H1 (cell line): ENCODE data around the gene CDK5R1. TPM values are rescaled to one million over a fixed set of nuclear protein-coding genes. Genes with fewer than 3 reads are reported as not detected.

Experiments used
- CTCF ChIA-PET: fragments of 300-600 bp; sonication (Branson Sonifier 250); formaldehyde crosslinking; loops from one replicate; lab custom pipeline; 2021; ENCODE audit not compliant: partially characterized antibody; lab: Charles Lee
- POLR2A ChIA-PET: fragments of 300-600 bp; sonication (Branson Sonifier 250); formaldehyde crosslinking; loops from one replicate; lab custom pipeline; 2021; ENCODE audit warnings: inconsistent platforms; ENCODE audit not compliant: partially characterized antibody; lab: Charles Lee
- DNase-seq, 2 experiments: peaks; one replicate each; pipeline versions ENCODE4 v3.0.0 to v3.0.0-alpha.2; 2010 to 2022; ENCODE audit warnings: low spot score in 2 of 2, low read depth in 1 of 2, mixed read lengths in 1 of 2
- FAIRE-seq: peaks from 2 replicates; lab custom pipeline; 2011; peaks lifted over from hg19 to GRCh38; lab: Jason Lieb, UNC
- H2AFZ ChIP-seq: 2 replicates; pipeline ENCODE4 v1.8.1; 2012; ENCODE audit warnings: low read length, inconsistent platforms
- H2AK5ac ChIP-seq: 2 replicates; pipeline ENCODE4 v1.6.1; 2013; ENCODE audit warnings: low read depth, low read length
- H2BK120ac ChIP-seq: replicated peaks from 2 replicates; pipeline ENCODE3; 2013; ENCODE audit warnings: low read depth, low read length, inconsistent platforms
- H2BK12ac ChIP-seq: 2 replicates; pipeline ENCODE4 v1.6.1; 2013; ENCODE audit warnings: low read depth, low read length
- H2BK15ac ChIP-seq: 2 replicates; pipeline ENCODE4 v1.6.1; 2013; ENCODE audit warnings: low read length
- H2BK20ac ChIP-seq: 2 replicates; pipeline ENCODE4 v1.6.1; 2013; ENCODE audit warnings: low read length
- H2BK5ac ChIP-seq: 2 replicates; pipeline ENCODE4 v1.6.1; 2013; ENCODE audit warnings: low read depth, low read length
- H3K14ac ChIP-seq: 2 replicates; pipeline ENCODE4 v1.6.1; 2013; ENCODE audit warnings: inconsistent platforms; ENCODE audit not compliant: insufficient read length
- H3K18ac ChIP-seq: 2 replicates; pipeline ENCODE4 v1.6.1; 2013; ENCODE audit warnings: low read length; ENCODE audit errors: extremely low read depth
- H3K23ac ChIP-seq: 2 replicates; pipeline ENCODE4 v1.6.1; 2013; ENCODE audit warnings: inconsistent platforms; ENCODE audit not compliant: insufficient read length
- H3K23me2 ChIP-seq: 2 replicates; pipeline ENCODE4 v1.6.1; 2013; ENCODE audit warnings: low read depth, low read length
- H3K27ac ChIP-seq: 2 replicates; pipeline ENCODE4 v1.6.1; 2011; ENCODE audit warnings: low read depth, low read length, inconsistent platforms
- H3K27me3 ChIP-seq, 4 experiments: replicated peaks in 1 of 4; 1 replicate in 1 of 4; 2 replicates in 3 of 4; pipeline versions ENCODE4 v1.6.1 to v1.8.1; 2011 to 2013; ENCODE audit warnings: low read length in 3 of 4, mild to moderate bottlenecking in 3 of 4, inconsistent platforms in 2 of 4, mixed read lengths in 2 of 4, moderate library complexity in 1 of 4; ENCODE audit not compliant: control insufficient read depth in 3 of 4, insufficient read depth in 3 of 4; ENCODE audit errors: extremely low read depth in 1 of 4
- H3K36me3 ChIP-seq, 4 experiments: 2 replicates each; pipeline versions ENCODE4 v1.6.1 to v1.8.1; 2011 to 2013; ENCODE audit warnings: mild to moderate bottlenecking in 4 of 4, low read length in 3 of 4, moderate library complexity in 2 of 4, control low read depth in 1 of 4, inconsistent platforms in 1 of 4; ENCODE audit not compliant: insufficient read depth in 4 of 4, control insufficient read depth in 2 of 4
- H3K4ac ChIP-seq: replicated peaks from 2 replicates; pipeline ENCODE3; 2013; ENCODE audit warnings: low read length, low read depth, mixed read lengths, inconsistent platforms; ENCODE audit not compliant: insufficient read length
- H3K4me1 ChIP-seq, 4 experiments: replicated peaks in 1 of 4; 1 replicate in 1 of 4; 2 replicates in 3 of 4; pipeline versions ENCODE4 v1.6.1 to v1.8.1; 2011 to 2013; ENCODE audit warnings: low read length in 3 of 4, inconsistent platforms in 2 of 4, mixed read lengths in 1 of 4; ENCODE audit not compliant: insufficient read depth in 4 of 4, control insufficient read depth in 3 of 4
- H3K4me2 ChIP-seq, 2 experiments: 2 replicates each; pipeline versions ENCODE4 v1.6.1 to v1.8.1; 2011 to 2013; ENCODE audit warnings: low read depth in 2 of 2, low read length in 2 of 2, control low read depth in 1 of 2, inconsistent platforms in 1 of 2, mild to moderate bottlenecking in 1 of 2; ENCODE audit not compliant: insufficient read depth in 1 of 2
- H3K4me3 ChIP-seq, 4 experiments: fragments of 200-600, 300-600 bp in 1 of 4; sonication (generic), shearing (Covaris generic), sonication (Bioruptor Twin) in 1 of 4; 2 replicates each; pipeline versions ENCODE4 v1.5.1 to v1.8.1; 2011 to 2016; ENCODE audit warnings: low read length in 4 of 4, low read depth in 3 of 4, control low read depth in 2 of 4, inconsistent platforms in 2 of 4, mild to moderate bottlenecking in 2 of 4, mixed read lengths in 1 of 4, moderate library complexity in 1 of 4; ENCODE audit not compliant: insufficient read depth in 2 of 4; ENCODE audit errors: extremely low read depth in 1 of 4
- H3K56ac ChIP-seq: replicated peaks from 2 replicates; pipeline ENCODE3; 2013; ENCODE audit warnings: low read depth, mild to moderate bottlenecking, mixed read lengths, low read length, inconsistent platforms; ENCODE audit not compliant: insufficient read length
- H3K79me1 ChIP-seq: 2 replicates; pipeline ENCODE4 v1.6.1; 2013; ENCODE audit warnings: low read depth, low read length, control low read depth
- H3K79me2 ChIP-seq, 2 experiments: 2 replicates each; pipeline versions ENCODE4 v1.6.1 to v1.8.1; 2012 to 2013; ENCODE audit warnings: low read length in 2 of 2, mild to moderate bottlenecking in 2 of 2, inconsistent platforms in 1 of 2; ENCODE audit not compliant: insufficient read depth in 2 of 2, control insufficient read depth in 1 of 2
- H3K9ac ChIP-seq, 4 experiments: replicated peaks in 1 of 4; 1 replicate in 1 of 4; 2 replicates in 3 of 4; pipeline versions ENCODE4 v1.6.1 to v1.8.1; 2011 to 2013; ENCODE audit warnings: low read depth in 3 of 4, low read length in 3 of 4, control low read depth in 2 of 4, mild to moderate bottlenecking in 2 of 4, moderate library complexity in 2 of 4, inconsistent platforms in 1 of 4; ENCODE audit errors: extremely low read depth in 1 of 4
- H3K9me3 ChIP-seq, 2 experiments: 2 replicates each; pipeline versions ENCODE4 v1.6.1 to v1.8.1; 2012 to 2013; ENCODE audit warnings: mild to moderate bottlenecking in 2 of 2, moderate library complexity in 2 of 2, control low read depth in 1 of 2, inconsistent platforms in 1 of 2, low read depth in 1 of 2, low read length in 1 of 2, mixed read lengths in 1 of 2; ENCODE audit not compliant: insufficient read depth in 2 of 2
- H4K20me1 ChIP-seq, 2 experiments: replicated peaks in 1 of 2; 2 replicates each; pipeline versions ENCODE3 to v1.8.1; 2011 to 2013; ENCODE audit warnings: inconsistent platforms in 2 of 2, low read length in 2 of 2, mild to moderate bottlenecking in 1 of 2; ENCODE audit not compliant: insufficient read depth in 2 of 2, control insufficient read depth in 1 of 2
- H4K5ac ChIP-seq: 2 replicates; pipeline ENCODE4 v1.6.1; 2013; ENCODE audit warnings: low read length, low read depth, mixed read lengths, inconsistent platforms; ENCODE audit not compliant: insufficient read length
- H4K8ac ChIP-seq: 2 replicates; pipeline ENCODE4 v1.8.0; 2013; ENCODE audit warnings: mild to moderate bottlenecking, moderate library complexity, low read length, inconsistent platforms; ENCODE audit not compliant: insufficient read depth; ENCODE audit errors: extremely low read depth
- H4K91ac ChIP-seq: replicated peaks from 2 replicates; pipeline ENCODE3; 2013; ENCODE audit warnings: low read length, mixed read lengths, inconsistent platforms; ENCODE audit not compliant: insufficient read length
- ASH2L ChIP-seq: fragments of 200-600, 300-600 bp; sonication (generic); IDR thresholded peaks from one replicate; pipeline ENCODE4 v1.7.1; 2017; ENCODE audit warnings: low read length
- BACH1 ChIP-seq: IDR thresholded peaks from 2 replicates; pipeline ENCODE4 v1.6.1; 2012; ENCODE audit warnings: low read length, improper control_type of control experiment
- CHD2 ChIP-seq: IDR thresholded peaks from 2 replicates; pipeline ENCODE4 v1.6.1; 2012; ENCODE audit warnings: low read length, improper control_type of control experiment
- EP300 ChIP-seq, 2 experiments: IDR thresholded peaks; 1 replicate in 1 of 2; 2 replicates in 1 of 2; pipeline ENCODE4 v1.6.1; 2011 to 2012; ENCODE audit warnings: low read depth in 2 of 2, low read length in 2 of 2, mild to moderate bottlenecking in 2 of 2, borderline replicate concordance in 1 of 2, inconsistent platforms in 1 of 2, moderate library complexity in 1 of 2
- EZH2 ChIP-seq: fragments of 200-600 bp; sonication (generic); IDR thresholded peaks from 2 replicates; pipeline ENCODE4 v1.7.1; 2012; ENCODE audit warnings: low read depth, mild to moderate bottlenecking, moderate library complexity, low read length, inconsistent platforms; ENCODE audit not compliant: severe bottlenecking
- GABPA ChIP-seq: IDR thresholded peaks from 2 replicates; pipeline ENCODE4 v1.6.1; 2011; ENCODE audit warnings: mild to moderate bottlenecking, low read length, moderate library complexity, borderline replicate concordance; ENCODE audit not compliant: insufficient read depth
- GTF2F1 ChIP-seq: IDR thresholded peaks from 2 replicates; pipeline ENCODE4 v1.6.1; 2012; ENCODE audit warnings: low read depth, low read length, improper control_type of control experiment, borderline replicate concordance
- JUN ChIP-seq: IDR thresholded peaks from 2 replicates; pipeline ENCODE4 v1.6.1; 2011; ENCODE audit warnings: low read depth, mild to moderate bottlenecking, improper control_type of control experiment, low read length
- POU5F1 ChIP-seq: IDR thresholded peaks from 2 replicates; pipeline ENCODE4 v1.6.1; 2011; ENCODE audit warnings: low read depth, mild to moderate bottlenecking, low read length, moderate library complexity
- SRF ChIP-seq: IDR thresholded peaks from 2 replicates; pipeline ENCODE4 v1.6.1; 2011; ENCODE audit warnings: mild to moderate bottlenecking, low read depth, low read length, moderate library complexity
- WGBS, 2 experiments: shearing (Covaris generic) in 1 of 2; methylation state at CpG; one replicate each; pipeline versions ENCODE4 v1.1.6 to v1.1.7; 2013 to 2015; ENCODE audit warnings: low lambda C conversion rate in 2 of 2, mixed read lengths in 2 of 2, inconsistent platforms in 1 of 2, low coverage in 1 of 2, missing lambda C conversion rate in 1 of 2; ENCODE audit not compliant: insufficient replicate concordance in 2 of 2, insufficient coverage in 1 of 2, insufficient read length in 1 of 2; ENCODE audit errors: extremely low coverage in 1 of 2, missing lambda C conversion rate in 1 of 2; 5-methylcytosine and 5-hydroxymethylcytosine counted together
- polyA plus RNA-seq, 7 experiments: library from polyadenylated mRNA; depleted of rRNA in 3 of 7; stranded (reverse) in 5 of 7; unstranded in 2 of 7; fragments of >200 nt in 5 of 7; fragments of 200-250 nt in 2 of 7; gene quantifications; 1 replicate in 5 of 7; 2 replicates in 1 of 7; 4 replicates in 1 of 7; pipeline versions ENCODE4 v1.2.1 to v1.2.3, GENCODE V29; 2011 to 2013; ENCODE audit warnings: missing spikeins in 2 of 7, mixed read lengths in 2 of 7
- total RNA-seq: library from RNA; stranded (reverse); fragmentation: NEBNext Ultra II Directional; extraction: Animal tissue kit (Norgen Biotek cat#: 25700); gene quantifications from 2 replicates; pipeline ENCODE4 v1.2.1, GENCODE V29; 2021

The CDK5R1 gene
- total and polyA plus RNA-seq, 2 of the 8 experiments (the other 6 are each of a cell fraction or from before 2014, with no cell fraction given): 2.7 to 9.9 TPM

GRCh38 chr17:32482568-32483320 is 4.0 kb upstream of the CDK5R1 start:
- no peak overlapping the region for H3K18ac ChIP-seq
- H2BK12ac ChIP-seq: no peak overlapping the region
- POLR2A ChIA-PET: interaction anchor here (1.2 to 2.4 kb wide), 6 partner anchors 9 to 37 kb away, joined by 3 to 14 read pairs (median 6); partner anchors contain the start of gene PSMD11
- no peak overlapping the region for H2BK15ac ChIP-seq
- no peak overlapping the region for H3K4ac ChIP-seq
- FAIRE-seq: no peak
- peaks cover 4% of the 10 kb centered on the region for H3K23me2 ChIP-seq
- H2AK5ac ChIP-seq: no peak overlapping the region
- H2AFZ ChIP-seq: no peak overlapping the region
- H2BK20ac ChIP-seq: no peak overlapping the region
- no peak overlapping the region for H3K4me3 ChIP-seq
- CTCF ChIA-PET: interaction anchor here (1.2 to 9.6 kb wide), 10 partner anchors 9 to 230 kb away, joined by 3 to 71 read pairs (median 6); partner anchors contain the start of gene PSMD11
- no peak overlapping the region for H3K23ac ChIP-seq
- no peak overlapping the region for H4K5ac ChIP-seq
- H3K14ac ChIP-seq: no peak overlapping the region
- no peak overlapping the region for H3K9ac ChIP-seq
- peaks cover 0 to 3% of the 10 kb centered on the region in 2 experiments for H4K20me1 ChIP-seq
- H3K4me1 ChIP-seq: peaks cover 10 to 25% (median 16%) of the 10 kb centered on the region in 4 experiments
- H3K79me2 ChIP-seq: no peaks in the 10 kb centered on the region
- H4K8ac ChIP-seq: no peak overlapping the region
- H3K4me2 ChIP-seq: 0 out of 4 replicates have a peak overlapping the region, but pooled peaks of 1 of the 2 experiments have one; percentile 8
- no peak overlapping the region for H3K56ac ChIP-seq
- H2BK120ac ChIP-seq: no peak overlapping the region
- 83% methylated on average over 11 of the region's 11 CpGs; no CpG with 5 or more reads in 1 of the 2 experiments for WGBS, 2 experiments
- H3K9me3 ChIP-seq: no peaks in the 10 kb centered on the region
- TF ChIP-seq ASH2L: no peak
- no peak for TF ChIP-seq CHD2
- no peak for TF ChIP-seq BACH1
- no peak for TF ChIP-seq GABPA
- no peak for TF ChIP-seq POU5F1
- no peak for TF ChIP-seq GTF2F1
- no peak for TF ChIP-seq EZH2
- no peak for TF ChIP-seq EP300 (IDR thresholded peaks at IDR 0.05; ENCODE audit: borderline replicate concordance in 1 of 2, low read depth in 2 of 2, low read length in 2 of 2)
- no peak for TF ChIP-seq JUN
- TF ChIP-seq SRF: no peak
- TF ChIP-seq, all 59 proteins: peak for 0
- Histone ChIP-seq H3K27ac (no peak overlapping the region), H3K27me3 (no peaks in the 10 kb centered on the region; a peak in 2 of 7 replicates), H3K79me1 (no peaks in the 10 kb centered on the region), H4K91ac (no peak overlapping the region), H2BK5ac (no peak overlapping the region), H3K36me3 (peaks cover 18 to 39% (median 28%) of the 10 kb centered on the region in 4 experiments)
- no peak for DNase-seq
